GM10248 (cell line): ENCODE measurements around the gene PRKCD.

ENCODE experiments used
- CTCF ChIA-PET: fragments of 300-600 bp; sonication (Branson Sonifier 250); formaldehyde crosslinking; extraction: SDS; loops from one replicate; lab custom pipeline; 2021; ENCODE audit warnings: antibody characterized with exemption; lab: Yijun Ruan, JAX
- POLR2A ChIA-PET: fragments of 350-650 bp; sonication (Branson Sonifier 250); formaldehyde crosslinking; extraction: SDS; loops from one replicate; lab custom pipeline; 2020; ENCODE audit warnings: antibody characterized with exemption; lab: Yijun Ruan, JAX
- DNase-seq: peaks from one replicate; pipeline ENCODE4 v3.0.0; 2012; ENCODE audit errors: extremely low spot score
- CTCF ChIP-seq: IDR thresholded peaks from 2 replicates; pipeline ENCODE4 v1.5.1; 2012; ENCODE audit warnings: mild to moderate bottlenecking, low read depth; ENCODE audit errors: extremely low read depth, missing control alignments, control extremely low read depth

Gene PRKCD

GRCh38 chr3:53232641-53233377 is 71.8 kb downstream of the PRKCD start:
- DNase-seq, result no peak
- ChIA-PET CTCF (interaction anchor here (0.8 to 3.0 kb wide), 8 partner anchors 10 to 36 kb away, joined by 3 to 8 read pairs (median 3); no protein-coding TSS in a partner anchor), POLR2A (no interaction called here)
- no peak for TF ChIP-seq CTCF

GRCh38 chr3:53234130-53234840 is 73.3 kb downstream of the PRKCD start:
- ChIA-PET POLR2A (no interaction called here), CTCF (interaction anchor here (0.7 to 3.0 kb wide), 8 partner anchors 9 to 120 kb away, joined by 3 to 8 read pairs (median 3); no protein-coding TSS in a partner anchor)
- no peak for DNase-seq
- no peak for TF ChIP-seq CTCF

DNA sequence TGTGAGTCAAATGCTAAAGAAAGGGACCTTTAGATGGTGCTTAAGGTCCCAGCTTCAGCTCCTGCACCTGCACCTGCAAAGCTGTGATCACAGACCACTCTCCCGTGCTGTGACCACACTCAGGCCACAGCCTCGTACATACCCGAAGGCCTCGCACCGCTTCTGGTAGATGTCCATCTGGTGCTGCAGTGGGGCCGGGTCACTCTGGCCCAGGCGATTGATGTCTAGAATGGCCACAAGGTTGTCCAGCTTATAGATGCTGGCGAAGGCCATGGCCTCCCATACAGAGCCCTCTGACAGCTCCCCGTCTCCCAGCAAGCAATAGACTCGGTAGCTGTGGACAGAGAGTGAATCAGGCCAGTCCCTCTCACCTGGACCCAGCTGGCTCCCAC is 73.8 kb downstream of the PRKCD start:
- ChIA-PET POLR2A (no interaction called here), CTCF (interaction anchor here (0.7 to 3.0 kb wide), 4 partner anchors 10 to 121 kb away, joined by 3 to 8 read pairs (median 4); no protein-coding TSS in a partner anchor)
- DNase-seq, result no peak

GRCh38 chr3:53235545-53235944 is 74.5 kb downstream of the PRKCD start:
- no peak for DNase-seq
- POLR2A ChIA-PET, result interaction anchor here (0.7 kb wide), 1 partner anchor 343 kb away, joined by 3 read pairs; no protein-coding TSS in a partner anchor
- no peak for TF ChIP-seq CTCF
- CTCF ChIA-PET, result interaction anchor here (0.9 to 3.0 kb wide), 5 partner anchors 12 to 437 kb away, joined by 3 to 13 read pairs (median 4); no protein-coding TSS in a partner anchor

More for the DNA sequence above, 73.8 kb downstream of the PRKCD start:
- no peak for TF ChIP-seq CTCF

DNA sequence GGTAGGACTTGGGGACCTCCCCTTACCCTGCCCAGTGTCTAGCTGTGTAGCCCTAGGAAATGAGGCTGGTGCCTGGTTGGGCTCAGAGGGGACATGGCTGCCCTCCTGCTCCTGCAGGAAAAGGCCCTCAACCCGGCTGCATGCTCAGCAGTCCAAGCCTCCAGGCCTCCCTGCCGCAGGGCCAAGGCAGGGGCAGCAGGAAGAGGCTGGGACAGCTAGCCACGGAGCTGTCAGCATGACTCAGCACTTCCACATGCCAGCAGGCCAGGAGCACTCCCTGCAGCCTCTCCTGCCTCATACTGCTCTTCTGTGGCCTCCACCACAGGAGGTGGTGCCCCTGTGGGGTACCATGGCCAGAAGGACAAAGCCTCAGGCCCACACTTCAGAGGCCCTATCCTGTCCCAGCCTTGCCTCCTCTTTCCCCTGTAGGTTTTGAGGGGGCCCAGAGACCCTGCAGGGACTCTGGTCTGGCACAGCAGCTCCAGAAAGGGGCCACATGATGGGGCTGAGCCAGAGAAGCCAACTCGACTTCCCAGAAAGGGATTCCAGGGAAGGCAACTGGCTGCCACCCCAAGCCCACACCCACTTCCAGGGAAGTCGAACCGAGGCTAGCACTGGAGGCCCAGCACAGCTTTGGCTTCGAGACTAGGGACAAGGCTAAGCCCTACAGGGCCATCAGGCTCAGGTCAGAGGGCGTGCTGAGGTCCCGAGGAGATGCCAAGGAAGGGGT is 75.3 kb downstream of the PRKCD start:
- no peak for DNase-seq
- ChIA-PET POLR2A (no interaction called here), CTCF (interaction anchor here (0.7 to 3.0 kb wide), 8 partner anchors 11 to 438 kb away, joined by 3 to 13 read pairs (median 4); no protein-coding TSS in a partner anchor)
- no peak for TF ChIP-seq CTCF
